Right kidney (tissue), 1 donor: ENCODE measurements around the gene TRIM14.
A peak's percentile ranks its signal among the peaks of the same experiment; 100 is the strongest.
"Not testable (repeated sequence)": the region's sequence is repeated elsewhere in the genome, so short reads cannot be mapped to it uniquely, and the experiment has no call there.

Experiments
- DNase-seq: peaks from one replicate; pipeline ENCODE4 v3.0.0-alpha.2; 2016

TRIM14 gene

DNA sequence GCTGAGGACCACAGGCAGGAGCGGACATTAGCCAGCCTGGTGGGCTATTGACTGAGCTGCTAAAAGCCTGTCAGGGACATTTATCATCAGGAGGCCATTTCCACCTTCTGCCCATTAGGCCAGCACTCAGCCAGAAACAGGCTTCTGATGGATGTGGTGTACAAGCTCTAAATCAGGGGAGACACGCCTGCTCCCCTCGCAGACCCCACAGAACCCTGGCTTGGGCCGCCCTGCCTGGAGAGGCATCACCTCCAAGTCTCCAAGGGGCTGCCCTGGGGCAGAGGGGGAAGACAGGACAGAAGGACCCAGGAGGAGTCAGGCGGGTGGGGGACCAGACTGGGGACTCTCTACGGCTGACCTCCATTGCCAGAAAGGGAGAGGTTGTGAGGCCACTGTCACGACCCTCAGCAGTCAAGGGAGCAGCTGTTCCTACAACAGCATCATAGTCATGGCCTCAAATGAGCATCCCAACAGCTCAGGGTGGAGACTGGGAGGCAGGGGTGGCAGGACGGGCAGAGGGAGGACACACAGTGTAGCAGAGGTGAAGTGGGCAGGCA is 24.0 kb upstream of the TRIM14 start:
- no peak for DNase-seq

DNA sequence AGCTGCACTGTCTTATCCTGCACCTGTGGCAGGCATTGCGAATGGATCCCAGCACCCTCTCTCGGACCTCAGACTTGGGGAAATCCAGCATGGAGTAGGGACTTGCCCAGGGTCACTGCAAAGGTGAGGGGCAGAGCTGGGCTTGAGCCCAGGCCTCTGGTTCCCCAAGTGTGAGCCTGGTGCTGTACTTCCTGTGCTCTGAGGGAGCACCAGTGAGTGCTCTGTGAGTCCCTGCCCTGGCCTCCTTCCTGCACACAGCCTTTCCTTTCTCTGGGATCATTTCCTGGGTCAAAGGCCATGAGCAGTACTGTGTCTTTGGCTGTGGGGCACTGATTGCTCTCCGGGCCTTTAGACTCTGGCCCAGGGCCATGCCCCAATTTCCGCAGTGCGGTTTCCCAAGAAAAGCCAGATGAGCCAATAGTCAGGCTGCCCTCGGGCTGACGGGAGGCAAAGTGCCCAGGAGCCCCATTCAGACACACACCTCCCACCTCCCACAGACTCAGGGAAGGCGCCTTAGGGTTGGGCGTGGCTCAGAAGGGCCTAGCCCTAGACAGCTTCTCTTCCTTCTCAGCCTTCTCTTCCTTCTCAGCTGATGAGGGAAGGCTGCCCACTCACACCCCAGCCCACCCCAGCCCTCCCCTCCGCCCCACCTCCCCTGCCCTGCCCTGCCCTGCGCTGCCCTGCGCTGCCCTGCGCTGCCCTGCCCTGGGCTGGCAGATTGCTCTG is 23.3 kb upstream of the TRIM14 start:
- no peak for DNase-seq

GRCh38 chr9:98140503-98140902 is 21.5 kb upstream of the TRIM14 start:
- DNase-seq: no peak

GRCh38 chr9:98136489-98136888 is 17.5 kb upstream of the TRIM14 start:
- DNase-seq: no peak

- DNase-seq: no peak
Measured at GRCh38 chr9:98135938-98136337, 16.9 kb upstream of the TRIM14 start.

GRCh38 chr9:98135558-98135934 is 16.5 kb upstream of the TRIM14 start:
- no peak for DNase-seq

DNA sequence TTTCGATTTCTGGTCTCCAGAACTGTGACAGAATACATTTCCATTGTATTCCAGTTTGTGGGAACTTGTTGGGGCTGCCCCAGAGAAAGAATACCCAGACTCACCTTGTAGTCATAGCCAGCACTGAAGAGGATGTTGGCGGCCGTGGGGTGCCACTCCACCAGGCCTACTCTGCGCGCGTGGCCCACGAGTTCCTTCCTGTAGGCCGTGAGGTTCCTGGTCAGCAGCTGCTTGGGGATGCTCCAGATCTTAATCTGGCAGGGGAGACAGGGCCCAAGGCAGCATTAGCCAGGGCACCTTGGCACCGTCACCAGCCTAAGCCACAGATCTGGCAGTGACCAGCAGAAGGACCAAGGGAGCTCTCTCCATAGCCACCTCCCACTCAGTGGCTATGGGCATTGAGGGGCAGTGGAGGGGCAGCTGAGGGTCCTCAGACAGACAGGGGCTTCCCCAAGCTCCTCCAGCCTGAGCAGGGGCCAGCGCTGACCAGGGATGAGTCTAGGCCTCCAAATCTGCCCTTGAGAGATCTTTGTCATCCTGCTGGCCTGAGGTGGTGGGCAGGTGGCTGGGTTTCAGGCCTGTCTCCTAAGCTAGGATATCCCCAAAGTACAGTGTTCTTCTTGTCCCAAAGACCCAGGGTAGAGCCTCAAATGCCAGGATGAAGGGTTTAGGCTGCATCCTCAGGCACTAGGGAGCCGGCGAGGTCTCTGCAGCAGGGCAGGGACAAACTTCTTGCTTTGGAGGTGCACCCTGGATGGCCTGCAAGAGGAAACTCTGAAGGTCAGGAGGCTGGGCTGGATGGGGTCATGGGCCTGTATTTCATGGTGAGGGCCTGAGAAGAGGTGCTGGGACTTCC is 15.9 kb upstream of the TRIM14 start:
- no peak for DNase-seq

- DNase-seq: no peak
Measured at GRCh38 chr9:98132806-98133631, 14.0 kb upstream of the TRIM14 start.

GRCh38 chr9:98132158-98132557 is 13.1 kb upstream of the TRIM14 start:
- no peak for DNase-seq

DNA sequence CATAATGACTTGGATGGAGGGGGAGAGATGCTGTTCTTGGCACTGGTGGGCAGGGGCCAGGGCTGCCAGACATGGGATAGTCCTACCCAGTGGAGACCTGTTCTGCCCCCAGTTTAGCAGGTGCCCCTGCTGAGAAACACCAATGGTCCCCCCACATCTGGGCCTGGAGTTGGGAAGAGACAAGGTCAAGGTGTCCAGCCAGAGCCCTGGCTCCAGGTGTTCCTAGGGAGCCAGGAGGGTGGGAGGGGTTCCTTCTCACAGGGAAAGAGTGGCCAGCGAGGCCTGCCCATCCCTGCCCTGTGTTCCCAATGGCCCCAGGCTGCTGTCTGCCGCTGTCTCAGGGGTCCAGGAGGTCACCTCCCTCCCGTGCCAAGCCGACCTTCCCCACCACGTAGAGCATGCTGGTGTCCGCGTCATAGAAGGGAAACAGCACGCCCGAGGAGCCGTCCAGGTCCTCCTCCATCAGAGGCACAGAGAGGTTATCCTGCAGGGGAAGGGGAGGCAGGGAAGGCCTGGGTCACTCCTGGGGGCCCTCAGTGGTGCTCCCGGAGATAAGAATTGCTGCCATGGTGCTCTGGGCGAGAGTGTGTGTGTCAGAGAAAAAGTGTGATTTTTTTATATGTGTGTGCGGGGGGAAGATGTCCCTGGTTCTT is 11.7 kb upstream of the TRIM14 start:
- no peak for DNase-seq

- not testable (repeated sequence) for DNase-seq
Measured at GRCh38 chr9:98130060-98130459, 11.0 kb upstream of the TRIM14 start.

DNA sequence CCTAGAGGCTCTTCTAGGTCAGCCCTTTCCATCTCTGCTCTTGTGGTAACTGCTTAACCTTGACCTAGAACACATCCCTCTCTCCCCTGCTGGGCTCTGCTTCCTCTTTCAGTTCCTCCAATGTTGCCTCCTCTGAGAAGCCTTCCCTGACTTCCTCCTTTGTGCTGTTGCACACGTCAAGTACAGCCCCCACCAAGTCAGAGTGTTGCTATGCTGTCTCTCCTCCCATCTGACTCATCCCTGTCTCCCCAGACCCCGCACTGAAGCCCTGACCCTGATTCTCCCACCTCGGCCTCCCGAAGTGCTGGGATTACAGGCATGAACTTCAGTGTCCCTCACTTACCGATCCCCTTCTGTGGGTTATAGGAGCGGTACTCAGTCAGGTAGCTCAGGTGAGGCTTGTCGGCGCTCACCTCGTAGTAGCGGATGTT is 10.4 kb upstream of the TRIM14 start:
- no peak for DNase-seq

- no peak for DNase-seq
Measured at GRCh38 chr9:98128316-98128715, 9.3 kb upstream of the TRIM14 start.

DNA sequence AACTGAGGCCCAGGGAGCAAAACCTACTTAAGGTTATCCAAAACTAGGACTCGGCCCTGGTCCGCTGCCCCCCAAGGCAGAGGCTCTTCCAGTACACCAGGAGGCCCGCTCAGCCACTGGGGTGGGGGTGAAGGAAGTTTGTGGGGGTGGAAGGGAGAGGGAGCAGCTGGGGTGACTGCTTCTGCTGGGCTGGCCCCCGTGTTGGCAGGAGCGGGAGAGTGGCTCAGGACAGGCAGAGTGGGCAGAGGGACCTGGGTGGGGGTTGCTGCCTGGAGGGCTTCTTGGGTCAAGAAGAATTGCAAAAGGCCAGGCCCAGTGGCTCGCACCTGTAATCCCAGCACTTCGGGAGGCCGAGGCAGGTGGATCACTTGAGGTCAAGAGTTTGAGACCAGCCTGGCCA is 8.2 kb upstream of the TRIM14 start:
- no peak for DNase-seq

DNA sequence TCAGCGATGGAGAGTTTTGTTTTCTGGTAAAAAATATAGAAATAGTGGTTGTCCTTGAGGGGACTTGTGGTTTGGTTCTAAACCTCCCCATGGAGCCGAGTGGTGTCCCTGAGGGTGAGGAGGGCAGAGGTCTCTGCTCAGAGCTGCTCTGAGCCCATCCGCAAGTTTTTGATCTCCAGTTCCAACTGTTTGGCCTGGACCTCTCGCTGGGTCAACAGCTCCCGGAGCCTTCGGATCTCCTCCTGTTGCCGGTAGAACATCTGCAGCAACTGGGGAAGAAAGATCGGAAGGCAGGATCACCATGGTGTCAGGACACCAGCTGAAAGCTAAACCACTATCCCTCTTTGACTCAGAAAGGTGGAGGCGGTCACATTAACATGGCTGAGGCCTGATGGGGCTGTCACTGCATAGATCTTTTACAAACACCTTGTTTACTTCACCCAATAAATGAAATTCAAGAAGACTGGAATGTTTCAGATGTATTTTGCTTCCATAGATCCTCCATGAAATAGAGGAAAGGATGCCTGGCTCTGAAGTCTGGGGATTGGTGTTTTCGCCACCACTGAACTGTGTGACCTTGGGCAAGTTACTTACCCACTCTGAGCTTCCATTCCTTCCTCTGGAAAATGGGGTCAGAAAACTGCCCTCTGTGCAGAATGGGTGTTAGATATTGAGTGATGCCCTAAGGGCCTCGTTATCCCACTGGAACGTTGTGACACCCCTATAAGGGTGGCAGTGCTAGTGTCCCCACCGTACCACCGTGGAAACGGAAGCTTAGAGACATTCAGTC is 5.8 kb upstream of the TRIM14 start:
- DNase-seq: no peak

DNA sequence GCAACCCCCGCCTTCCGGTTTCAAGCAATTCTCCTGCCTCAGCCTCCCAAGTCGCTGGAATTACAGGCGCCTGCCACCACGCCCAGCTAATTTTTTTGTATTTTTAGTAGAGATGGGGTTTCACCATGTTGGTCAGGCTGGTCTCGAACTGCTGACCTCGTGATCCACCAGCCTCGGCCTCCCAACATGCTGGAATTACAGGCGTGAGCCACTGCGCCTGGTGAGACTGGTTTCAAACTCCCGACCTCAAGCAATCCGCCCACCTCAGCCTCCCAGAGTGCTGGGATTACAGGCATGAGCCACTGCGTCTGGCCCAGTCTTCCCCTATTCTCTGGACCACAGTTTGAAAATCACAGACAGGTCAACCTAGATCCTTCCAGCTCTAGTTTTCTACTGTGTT is 5.1 kb upstream of the TRIM14 start:
- DNase-seq: not testable (repeated sequence)

DNA sequence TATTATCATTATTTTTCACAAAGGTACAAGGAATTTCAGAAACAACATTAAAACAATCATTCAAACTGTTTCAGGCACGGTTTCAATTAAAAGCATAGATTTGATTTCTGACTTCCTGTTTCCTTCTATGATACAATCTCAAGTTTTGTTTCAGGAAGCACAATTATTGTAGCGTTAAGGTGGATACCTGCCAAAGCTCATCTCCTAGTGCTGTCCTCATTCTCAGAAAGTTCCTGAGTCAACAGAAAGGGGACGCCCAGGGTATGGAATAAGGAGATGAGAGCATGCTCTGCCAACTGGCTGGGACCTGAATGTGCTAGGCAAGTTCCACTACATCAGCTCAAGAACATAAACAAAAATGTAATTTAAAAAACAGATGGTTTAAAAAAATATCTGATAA is 2.0 kb upstream of the TRIM14 start:
- DNase-seq: no peak

- no peak for DNase-seq
Measured at GRCh38 chr9:98120476-98120875, 1.5 kb upstream of the TRIM14 start.

DNA sequence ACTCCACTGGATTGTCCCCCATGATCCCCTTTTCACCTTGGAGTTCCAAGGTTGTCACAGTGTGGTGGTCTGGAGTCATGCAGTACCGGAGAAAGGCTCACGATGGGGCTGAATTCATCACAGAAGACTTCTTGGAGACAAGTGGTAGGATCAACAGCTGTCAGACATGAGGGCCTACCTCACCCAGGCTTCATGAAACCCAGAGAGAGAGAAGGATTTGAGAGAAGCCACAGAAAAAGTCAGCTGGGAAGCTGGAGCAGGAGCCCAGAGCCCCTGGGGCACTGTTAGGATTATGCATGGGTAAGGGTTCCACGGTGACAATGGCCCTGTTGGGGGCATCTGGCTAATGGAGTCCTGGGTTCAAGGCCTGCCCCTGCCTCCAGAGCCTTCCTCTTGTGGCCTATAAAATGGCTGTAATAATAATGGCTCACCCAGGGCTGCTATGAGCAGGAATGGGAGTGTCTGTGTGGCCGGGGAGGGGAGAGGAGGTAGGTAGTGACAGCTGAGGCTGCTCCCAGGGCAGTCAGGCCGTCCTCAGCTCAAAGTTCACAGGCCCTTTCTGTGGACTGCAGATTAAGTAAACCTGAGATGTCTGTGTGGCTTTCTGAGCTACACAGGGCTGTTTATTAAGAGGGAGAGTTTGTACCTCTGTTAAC is 910 bp downstream of the TRIM14 start:
- DNase-seq: peak; percentile 10

GRCh38 chr9:98117097-98117496 is 1.9 kb downstream of the TRIM14 start:
- not testable (repeated sequence) for DNase-seq

DNA sequence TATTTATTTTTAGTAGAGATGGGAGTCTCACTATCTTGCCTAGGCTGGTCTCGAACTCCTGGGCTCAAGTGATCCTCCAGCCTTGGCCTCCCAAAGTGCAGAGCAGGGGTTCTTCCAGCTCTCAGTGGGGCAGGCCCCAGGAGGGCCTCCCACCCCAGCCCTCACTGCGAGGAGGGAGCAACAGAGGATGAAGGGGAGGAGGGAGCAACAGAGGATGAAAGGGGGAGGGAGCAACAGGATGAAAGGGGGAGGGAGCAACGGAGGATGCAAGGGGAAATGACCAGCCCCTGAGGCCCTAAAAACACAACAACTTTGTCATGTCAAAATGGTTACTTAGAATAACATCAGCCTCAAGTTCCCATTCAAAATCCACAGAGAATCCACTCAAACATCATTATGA is 10.0 kb downstream of the TRIM14 start:
- no peak for DNase-seq
